ENCODE measurements around the gene TIAM1.

DNA sequence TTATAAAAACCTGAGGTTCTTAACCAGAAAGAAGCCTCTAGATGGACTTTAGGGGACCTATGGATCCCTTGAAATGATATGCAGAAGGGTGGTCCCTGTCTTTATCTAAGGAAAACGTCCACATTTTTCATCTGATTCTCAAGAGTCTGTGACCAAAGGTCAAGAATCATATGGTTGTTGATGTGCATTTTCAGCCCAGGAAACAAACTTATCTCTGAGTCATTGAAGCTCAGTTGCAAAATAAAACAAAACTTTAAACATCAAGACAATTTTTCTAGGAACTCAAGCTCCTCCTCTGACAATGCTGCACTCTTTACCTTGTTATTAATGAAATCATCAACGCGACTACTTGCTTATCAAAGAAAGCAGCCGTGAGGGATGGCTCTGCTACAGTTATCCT is 83.3 kb downstream of the TIAM1 start:
- TF ChIP-seq, protein P1, sequence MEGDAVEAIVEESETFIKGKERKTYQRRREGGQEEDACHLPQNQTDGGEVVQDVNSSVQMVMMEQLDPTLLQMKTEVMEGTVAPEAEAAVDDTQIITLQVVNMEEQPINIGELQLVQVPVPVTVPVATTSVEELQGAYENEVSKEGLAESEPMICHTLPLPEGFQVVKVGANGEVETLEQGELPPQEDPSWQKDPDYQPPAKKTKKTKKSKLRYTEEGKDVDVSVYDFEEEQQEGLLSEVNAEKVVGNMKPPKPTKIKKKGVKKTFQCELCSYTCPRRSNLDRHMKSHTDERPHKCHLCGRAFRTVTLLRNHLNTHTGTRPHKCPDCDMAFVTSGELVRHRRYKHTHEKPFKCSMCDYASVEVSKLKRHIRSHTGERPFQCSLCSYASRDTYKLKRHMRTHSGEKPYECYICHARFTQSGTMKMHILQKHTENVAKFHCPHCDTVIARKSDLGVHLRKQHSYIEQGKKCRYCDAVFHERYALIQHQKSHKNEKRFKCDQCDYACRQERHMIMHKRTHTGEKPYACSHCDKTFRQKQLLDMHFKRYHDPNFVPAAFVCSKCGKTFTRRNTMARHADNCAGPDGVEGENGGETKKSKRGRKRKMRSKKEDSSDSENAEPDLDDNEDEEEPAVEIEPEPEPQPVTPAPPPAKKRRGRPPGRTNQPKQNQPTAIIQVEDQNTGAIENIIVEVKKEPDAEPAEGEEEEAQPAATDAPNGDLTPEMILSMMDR (IDR thresholded peaks at IDR 0.05) = no peak
- TF ChIP-seq, protein P2, sequence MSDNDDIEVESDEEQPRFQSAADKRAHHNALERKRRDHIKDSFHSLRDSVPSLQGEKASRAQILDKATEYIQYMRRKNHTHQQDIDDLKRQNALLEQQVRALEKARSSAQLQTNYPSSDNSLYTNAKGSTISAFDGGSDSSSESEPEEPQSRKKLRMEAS (CRISPR knock-in tag; IDR thresholded peaks at IDR 0.05) = no peak
- TF ChIP-seq RELA (CRISPR knock-in tag; IDR thresholded peaks at IDR 0.05; ENCODE audit: borderline replicate concordance) (no peak), KAT7 (CRISPR knock-in tag; IDR thresholded peaks at IDR 0.05; ENCODE audit: borderline replicate concordance) (no peak), ZNF121 (CRISPR knock-in tag; IDR thresholded peaks at IDR 0.05) (no peak), CREB1 (CRISPR knock-in tag; IDR thresholded peaks at IDR 0.05) (no peak), SMAD4 (CRISPR knock-in tag; IDR thresholded peaks at IDR 0.05) (no peak)
- TF ChIP-seq, protein P3, sequence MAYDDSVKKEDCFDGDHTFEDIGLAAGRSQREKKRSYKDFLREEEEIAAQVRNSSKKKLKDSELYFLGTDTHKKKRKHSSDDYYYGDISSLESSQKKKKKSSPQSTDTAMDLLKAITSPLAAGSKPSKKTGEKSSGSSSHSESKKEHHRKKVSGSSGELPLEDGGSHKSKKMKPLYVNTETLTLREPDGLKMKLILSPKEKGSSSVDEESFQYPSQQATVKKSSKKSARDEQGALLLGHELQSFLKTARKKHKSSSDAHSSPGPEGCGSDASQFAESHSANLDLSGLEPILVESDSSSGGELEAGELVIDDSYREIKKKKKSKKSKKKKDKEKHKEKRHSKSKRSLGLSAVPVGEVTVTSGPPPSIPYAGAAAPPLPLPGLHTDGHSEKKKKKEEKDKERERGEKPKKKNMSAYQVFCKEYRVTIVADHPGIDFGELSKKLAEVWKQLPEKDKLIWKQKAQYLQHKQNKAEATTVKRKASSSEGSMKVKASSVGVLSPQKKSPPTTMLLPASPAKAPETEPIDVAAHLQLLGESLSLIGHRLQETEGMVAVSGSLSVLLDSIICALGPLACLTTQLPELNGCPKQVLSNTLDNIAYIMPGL (CRISPR knock-in tag; IDR thresholded peaks at IDR 0.05) = no peak
- TF ChIP-seq, protein P4, sequence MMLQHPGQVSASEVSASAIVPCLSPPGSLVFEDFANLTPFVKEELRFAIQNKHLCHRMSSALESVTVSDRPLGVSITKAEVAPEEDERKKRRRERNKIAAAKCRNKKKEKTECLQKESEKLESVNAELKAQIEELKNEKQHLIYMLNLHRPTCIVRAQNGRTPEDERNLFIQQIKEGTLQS (CRISPR knock-in tag; conservative IDR thresholded peaks at IDR 0.05) = no peak

All from WTC11 (cell line).